Suprapubic skin (tissue), 4 donors: ENCODE results near the gene MCC. TPM values are rescaled to one million over a fixed set of nuclear protein-coding genes. Genes with fewer than 3 reads are reported as not detected.

Experiments
- DNase-seq, 2 donors: peaks; one replicate each; pipeline ENCODE4 v3.0.0-alpha.2; 2019; ENCODE audit warnings: low spot score in 2 of 2
- H3K27ac ChIP-seq: fragments of 200-600 bp; sonication (generic); one replicate; pipeline ENCODE4 v1.5.1; 2019
- H3K27me3 ChIP-seq: fragments of 200-600 bp; sonication (generic); one replicate; pipeline ENCODE4 v1.5.1; 2019
- H3K36me3 ChIP-seq: fragments of 200-600 bp; sonication (generic); one replicate; pipeline ENCODE4 v1.5.1; 2019
- H3K4me1 ChIP-seq: fragments of 200-600 bp; sonication (generic); one replicate; pipeline ENCODE4 v1.5.1; 2019
- H3K4me3 ChIP-seq: fragments of 200-600 bp; sonication (generic); one replicate; pipeline ENCODE4 v1.5.1; 2019; ENCODE audit warnings: mild to moderate bottlenecking
- H3K9me3 ChIP-seq: fragments of 200-600 bp; sonication (generic); one replicate; pipeline ENCODE4 v1.5.1; 2019
- CTCF ChIP-seq, 2 donors: fragments of 200-600 bp in 1 of 2; fragments of 450-650 bp in 1 of 2; sonication (generic) in 1 of 2; IDR thresholded peaks; one replicate each; pipeline ENCODE4 v1.5.1; 2016 to 2019; ENCODE audit warnings: antibody characterized with exemption in 2 of 2, mild to moderate bottlenecking in 1 of 2, moderate library complexity in 1 of 2
- EP300 ChIP-seq: sonication (generic); formaldehyde crosslinking; IDR thresholded peaks from one replicate; pipeline ENCODE4 v1.6.1; 2017; ENCODE audit warnings: antibody characterized with exemption
- POLR2A ChIP-seq, 2 donors: fragments of 450-650 bp; IDR thresholded peaks; one replicate each; pipeline ENCODE4 v1.6.1; 2017; ENCODE audit warnings: antibody characterized with exemption in 2 of 2, mild to moderate bottlenecking in 2 of 2, moderate library complexity in 2 of 2
- POLR2AphosphoS5 ChIP-seq, 3 donors: sonication (generic); formaldehyde crosslinking; IDR thresholded peaks; one replicate each; pipeline ENCODE4 v1.6.1; 2017; ENCODE audit warnings: antibody characterized with exemption in 3 of 3
- WGBS: methylation state at CpG from one replicate; pipeline ENCODE4 v1.1.5; 2018; 5-methylcytosine and 5-hydroxymethylcytosine counted together
- total RNA-seq, 4 donors: library from RNA; depleted of rRNA; stranded (reverse); fragments of >200 nt; gene quantifications; one replicate each; pipeline ENCODE4 v1.1.0, GENCODE V29; 2016

MCC gene
- total RNA-seq, 4 donors from 2014 or later: 67.7 to 105 (median 86.6) TPM

- Histone ChIP-seq H3K27ac (no peak overlapping the region), H3K36me3 (no peaks in the 10 kb centered on the region), H3K27me3 (no peaks in the 10 kb centered on the region), H3K9me3 (no peaks in the 10 kb centered on the region), H3K4me1 (peaks cover 12% of the 10 kb centered on the region), H3K4me3 (no peak overlapping the region)
- WGBS: 26% methylated on average over 2 of the region's 2 CpGs
- no peak for DNase-seq
- no peak for TF ChIP-seq POLR2A (IDR thresholded peaks at IDR 0.05)
Measured at GRCh38 chr5:113371721-113372196, 116.5 kb downstream of the MCC start.

GRCh38 chr5:113367586-113367985, 120.7 kb downstream of the MCC start:
- Histone ChIP-seq H3K36me3 (no peaks in the 10 kb centered on the region), H3K27ac (no peak overlapping the region), H3K4me3 (no peak overlapping the region), H3K9me3 (peaks cover 7% of the 10 kb centered on the region), H3K4me1 (peaks cover 5% of the 10 kb centered on the region), H3K27me3 (no peaks in the 10 kb centered on the region)
- DNase-seq: no peak
- 97% methylated on average over 1 of the region's 1 CpG for WGBS
- TF ChIP-seq EP300 (no peak), POLR2AphosphoS5 (IDR thresholded peaks at IDR 0.05) (no peak), CTCF (IDR thresholded peaks at IDR 0.05) (no peak), POLR2A (IDR thresholded peaks at IDR 0.05) (no peak)

GRCh38 chr5:113364466-113364865, 123.8 kb downstream of the MCC start:
- WGBS: 91% methylated on average over 1 of the region's 1 CpG
- Histone ChIP-seq H3K36me3 (no peaks in the 10 kb centered on the region), H3K4me1 (no peaks in the 10 kb centered on the region), H3K4me3 (no peak overlapping the region), H3K27ac (no peak overlapping the region), H3K27me3 (no peaks in the 10 kb centered on the region), H3K9me3 (peaks cover 7% of the 10 kb centered on the region)
- no peak for DNase-seq
- TF ChIP-seq POLR2AphosphoS5 (IDR thresholded peaks at IDR 0.05) (no peak), CTCF (IDR thresholded peaks at IDR 0.05) (no peak), EP300 (no peak)

- Histone ChIP-seq H3K27me3 (no peaks in the 10 kb centered on the region), H3K36me3 (no peaks in the 10 kb centered on the region), H3K27ac (no peak overlapping the region), H3K9me3 (peaks cover 7% of the 10 kb centered on the region), H3K4me3 (no peak overlapping the region), H3K4me1 (no peaks in the 10 kb centered on the region)
- 93% methylated on average over 1 of the region's 1 CpG for WGBS
- no peak for TF ChIP-seq POLR2AphosphoS5 (IDR thresholded peaks at IDR 0.05)
- TF ChIP-seq EP300: no peak
- TF ChIP-seq POLR2A (IDR thresholded peaks at IDR 0.05): no peak
- no peak for TF ChIP-seq CTCF (IDR thresholded peaks at IDR 0.05)
- no peak for DNase-seq
Measured at GRCh38 chr5:113361701-113362100, 126.6 kb downstream of the MCC start.

GRCh38 chr5:113359419-113359818, 128.8 kb downstream of the MCC start:
- H3K27me3 ChIP-seq: no peaks in the 10 kb centered on the region
- peaks cover 1% of the 10 kb centered on the region for H3K9me3 ChIP-seq
- no peaks in the 10 kb centered on the region for H3K36me3 ChIP-seq
- no peaks in the 10 kb centered on the region for H3K4me1 ChIP-seq
- H3K27ac ChIP-seq: no peak overlapping the region
- H3K4me3 ChIP-seq: no peak overlapping the region
- DNase-seq: no peak
- TF ChIP-seq EP300 (no peak), POLR2A (IDR thresholded peaks at IDR 0.05) (no peak), POLR2AphosphoS5 (IDR thresholded peaks at IDR 0.05) (no peak), CTCF (IDR thresholded peaks at IDR 0.05) (no peak)

- H3K4me1 ChIP-seq: no peaks in the 10 kb centered on the region
- H3K36me3 ChIP-seq: no peaks in the 10 kb centered on the region
- 90% methylated on average over 3 of the region's 3 CpGs for WGBS
- DNase-seq: no peak
- H3K4me3 ChIP-seq: no peak overlapping the region
- no peaks in the 10 kb centered on the region for H3K27me3 ChIP-seq
- TF ChIP-seq POLR2AphosphoS5 (IDR thresholded peaks at IDR 0.05): no peak
- no peak for TF ChIP-seq CTCF (IDR thresholded peaks at IDR 0.05)
- no peak for TF ChIP-seq POLR2A (IDR thresholded peaks at IDR 0.05)
- TF ChIP-seq EP300: no peak
- no peaks in the 10 kb centered on the region for H3K9me3 ChIP-seq
- no peak overlapping the region for H3K27ac ChIP-seq
Measured at GRCh38 chr5:113358696-113359095, 129.6 kb downstream of the MCC start.
